ENCODE results near the gene LGSN. TPM values are rescaled to one million over a fixed set of nuclear protein-coding genes. Genes with fewer than 3 reads are reported as not detected.
"Not testable (repeated sequence)": the region's sequence is repeated elsewhere in the genome, so short reads cannot be mapped to it uniquely, and the experiment has no call there.

Gene LGSN
- total and polyA plus RNA-seq, 4 donors, result 0.06 to 0.40 (median 0.25) TPM

- H3K4me1 ChIP-seq (ENCODE audit: control insufficient read depth, insufficient read depth, low read length); H3K27ac ChIP-seq (ENCODE audit: low read depth, low read length); H3K27me3 ChIP-seq (ENCODE audit: control insufficient read depth, insufficient read depth, low read length); H3K36me3 ChIP-seq (ENCODE audit: control insufficient read depth, insufficient read depth, low read length); H3K9me3 ChIP-seq (ENCODE audit: control insufficient read depth, insufficient read depth, low read length); H3K4me3 ChIP-seq (ENCODE audit: low read depth, low read length); DNase-seq (ENCODE audit: low read depth in 4 of 6, low spot score in 6 of 6): not testable (repeated sequence)
- WGBS (ENCODE audit: insufficient coverage), result no CpG with 5 or more reads among the region's 4 CpGs
These were observed 93.8 kb downstream of the LGSN start for GRCh38 chr6:63225987-63226386.

Small RNA genes within 50 kb of the gene (small RNA-seq; reads per million reads assigned to genes)
- gene SPTLC1P3 (ENCODE audit: low replicate concordance), result not detected

Other genes with a start within 250 kb of the LGSN start
- gene FKBP1C, start 108.5 kb downstream of the LGSN start, total RNA-seq, result under 1 TPM; 0.20 to 0.44 TPM
- gene FKBP1C, start 108.5 kb downstream of the LGSN start, polyA plus RNA-seq (ENCODE audit: insufficient read length in 2 of 2), result 1 to 10 TPM; 1.0 to 1.6 TPM

Data from spinal cord (tissue), 10 donors.